H9 (cell line): Measurements from ENCODE around the gene GOLGA6L24. TPM values are rescaled to one million over a fixed set of nuclear protein-coding genes. Genes with fewer than 3 reads are reported as not detected.
"Not testable (repeated sequence)": the region's sequence is repeated elsewhere in the genome, so short reads cannot be mapped to it uniquely, and the experiment has no call there.

ENCODE experiments used
- DNase-seq: peaks from one replicate; pipeline ENCODE4 v3.0.0-alpha.2; 2017
- H2AFZ ChIP-seq: one replicate; pipeline ENCODE4 v1.6.1; 2013; ENCODE audit warnings: mild to moderate bottlenecking, low read length, control low read depth, moderate library complexity
- H2AK5ac ChIP-seq: 2 replicates; pipeline ENCODE4 v1.6.1; 2013; ENCODE audit warnings: low read length, control low read depth, mixed read lengths; ENCODE audit not compliant: insufficient read length
- H2BK120ac ChIP-seq: one replicate; pipeline ENCODE4 v1.6.1; 2013; ENCODE audit warnings: low read depth, mild to moderate bottlenecking, low read length, control low read depth, inconsistent platforms; ENCODE audit not compliant: poor library complexity, severe bottlenecking
- H2BK12ac ChIP-seq: 2 replicates; pipeline ENCODE4 v1.6.1; 2013; ENCODE audit warnings: low read length, control low read depth, mixed read lengths, low read depth; ENCODE audit not compliant: insufficient read length
- H2BK15ac ChIP-seq: 2 replicates; pipeline ENCODE4 v1.6.1; 2013; ENCODE audit warnings: low read depth, low read length, control low read depth
- H2BK20ac ChIP-seq: one replicate; pipeline ENCODE4 v1.6.1; 2013; ENCODE audit warnings: low read depth, mild to moderate bottlenecking, low read length, control low read depth, inconsistent platforms; ENCODE audit not compliant: poor library complexity, severe bottlenecking
- H2BK5ac ChIP-seq: 2 replicates; pipeline ENCODE4 v1.6.1; 2013; ENCODE audit warnings: low read length, control low read depth, mixed read lengths; ENCODE audit not compliant: insufficient read length
- H3K14ac ChIP-seq: 2 replicates; pipeline ENCODE4 v1.6.1; 2013; ENCODE audit warnings: low read length, control low read depth; ENCODE audit not compliant: insufficient read depth
- H3K18ac ChIP-seq: 2 replicates; pipeline ENCODE4 v1.6.1; 2013; ENCODE audit warnings: low read depth, mild to moderate bottlenecking, mixed read lengths, low read length, control low read depth; ENCODE audit not compliant: insufficient read length
- H3K23ac ChIP-seq: 2 replicates; pipeline ENCODE4 v1.6.1; 2013; ENCODE audit warnings: low read length, control low read depth, mixed read lengths, low read depth; ENCODE audit not compliant: insufficient read length
- H3K23me2 ChIP-seq: 2 replicates; pipeline ENCODE4 v1.6.1; 2013; ENCODE audit warnings: low read depth, mild to moderate bottlenecking, mixed read lengths, low read length, control low read depth; ENCODE audit not compliant: insufficient read length, poor library complexity, severe bottlenecking
- H3K27ac ChIP-seq: 2 replicates; pipeline ENCODE4 v1.5.1; 2013; ENCODE audit warnings: low read length, control low read depth, mixed read lengths, low read depth; ENCODE audit not compliant: insufficient read length
- H3K27me3 ChIP-seq: 2 replicates; pipeline ENCODE4 v1.6.1; 2013; ENCODE audit warnings: low read length, control low read depth, inconsistent platforms; ENCODE audit not compliant: insufficient read depth
- H3K4ac ChIP-seq: 2 replicates; pipeline ENCODE4 v1.6.1; 2013; ENCODE audit warnings: low read depth, mild to moderate bottlenecking, control low read depth, inconsistent platforms, low read length, moderate library complexity
- H3K4me1 ChIP-seq: 2 replicates; pipeline ENCODE4 v1.6.1; 2013; ENCODE audit warnings: low read length, control low read depth, inconsistent platforms; ENCODE audit not compliant: insufficient read depth
- H3K4me2 ChIP-seq: 2 replicates; pipeline ENCODE4 v1.6.1; 2013; ENCODE audit warnings: low read length, control low read depth, mixed read lengths; ENCODE audit not compliant: insufficient read length, insufficient read depth
- H3K56ac ChIP-seq: 2 replicates; pipeline ENCODE4 v1.6.1; 2013; ENCODE audit warnings: low read depth, mild to moderate bottlenecking, mixed read lengths, low read length, control low read depth; ENCODE audit not compliant: insufficient read length
- H3K79me1 ChIP-seq: 2 replicates; pipeline ENCODE4 v1.6.1; 2013; ENCODE audit warnings: low read depth, mild to moderate bottlenecking, moderate library complexity, low read length, control low read depth, inconsistent platforms; ENCODE audit not compliant: insufficient read depth, poor library complexity, severe bottlenecking
- H3K79me2 ChIP-seq: 2 replicates; pipeline ENCODE4 v1.6.1; 2013; ENCODE audit warnings: low read length, control low read depth, inconsistent platforms; ENCODE audit not compliant: insufficient read depth
- H3K9ac ChIP-seq: 2 replicates; pipeline ENCODE4 v1.6.1; 2013; ENCODE audit warnings: low read length, control low read depth, mixed read lengths; ENCODE audit not compliant: insufficient read length; ENCODE audit errors: extremely low read depth
- H3K9me3 ChIP-seq: one replicate; pipeline ENCODE4 v1.6.1; 2013; ENCODE audit warnings: low read depth, low read length, inconsistent platforms; ENCODE audit not compliant: control insufficient read depth
- H3T11ph ChIP-seq: one replicate; pipeline ENCODE4 v1.6.1; 2013; ENCODE audit warnings: mild to moderate bottlenecking, low read length, control low read depth, inconsistent platforms
- H4K20me1 ChIP-seq: one replicate; pipeline ENCODE4 v1.6.1; 2013; ENCODE audit not compliant: control insufficient read depth, insufficient read length, insufficient read depth
- H4K5ac ChIP-seq: 2 replicates; pipeline ENCODE4 v1.6.1; 2013; ENCODE audit warnings: low read depth, mild to moderate bottlenecking, mixed read lengths, low read length, control low read depth; ENCODE audit not compliant: insufficient read length
- H4K8ac ChIP-seq: replicated peaks from 2 replicates; pipeline ENCODE4 v1.6.1; 2013; ENCODE audit warnings: low read length, control low read depth, mixed read lengths, low read depth; ENCODE audit not compliant: insufficient read length
- H4K91ac ChIP-seq: 2 replicates; pipeline ENCODE4 v1.6.1; 2013; ENCODE audit warnings: low read depth, mild to moderate bottlenecking, moderate library complexity, mixed read lengths, low read length, control low read depth; ENCODE audit not compliant: insufficient read length
- H3K27ac Mint-ChIP-seq, 3 experiments: 2 replicates in 2 of 3; 3 replicates in 1 of 3; pipeline ENCODE4 v1.8.0; 2020 to 2021; ENCODE audit warnings: mixed read lengths in 3 of 3, mild to moderate bottlenecking in 1 of 3, moderate library complexity in 1 of 3
- H3K27me3 Mint-ChIP-seq: 2 replicates; pipeline ENCODE4 v1.8.0; 2021; ENCODE audit warnings: low read depth, mild to moderate bottlenecking, moderate library complexity, mixed read lengths
- H3K36me3 Mint-ChIP-seq, 3 experiments: 2 replicates in 2 of 3; 3 replicates in 1 of 3; pipeline ENCODE4 v1.8.0; 2020 to 2021; ENCODE audit warnings: low read depth in 3 of 3, mixed read lengths in 3 of 3; ENCODE audit not compliant: insufficient read depth in 1 of 3
- H3K4me1 Mint-ChIP-seq, 2 experiments: 2 replicates each; pipeline ENCODE4 v1.8.0; 2020; ENCODE audit warnings: mixed read lengths in 2 of 2
- H3K4me3 Mint-ChIP-seq, 2 experiments: 2 replicates in 1 of 2; 3 replicates in 1 of 2; pipeline ENCODE4 v1.8.0; 2020 to 2021; ENCODE audit warnings: mild to moderate bottlenecking in 2 of 2, mixed read lengths in 2 of 2, moderate library complexity in 1 of 2
- H3K9me3 Mint-ChIP-seq, 2 experiments: 2 replicates in 1 of 2; 3 replicates in 1 of 2; pipeline ENCODE4 v1.8.0; 2020; ENCODE audit warnings: mild to moderate bottlenecking in 2 of 2, mixed read lengths in 2 of 2, moderate library complexity in 1 of 2
- WGBS: extraction: QIAGEN DNeasy Blood & Tissue Kit; methylation state at CpG from one replicate; pipeline ENCODE4 v1.1.7; 2013; ENCODE audit warnings: missing lambda C conversion rate, low lambda C conversion rate, mixed read lengths; ENCODE audit not compliant: insufficient read length; ENCODE audit errors: extremely low coverage; 5-methylcytosine and 5-hydroxymethylcytosine counted together
- total RNA-seq: library from RNA; stranded (reverse); gene quantifications from 2 replicates; pipeline ENCODE4 v1.2.1, GENCODE V29; 2021

GOLGA6L24 gene
- total RNA-seq, 1 experiment from 2014 or later, result not detected

- not testable (repeated sequence) for H3K14ac ChIP-seq, H3K79me2 ChIP-seq
These were observed 39.8 kb downstream of the GOLGA6L24 start for GRCh38 chr15:28318122-28318521.

DNA sequence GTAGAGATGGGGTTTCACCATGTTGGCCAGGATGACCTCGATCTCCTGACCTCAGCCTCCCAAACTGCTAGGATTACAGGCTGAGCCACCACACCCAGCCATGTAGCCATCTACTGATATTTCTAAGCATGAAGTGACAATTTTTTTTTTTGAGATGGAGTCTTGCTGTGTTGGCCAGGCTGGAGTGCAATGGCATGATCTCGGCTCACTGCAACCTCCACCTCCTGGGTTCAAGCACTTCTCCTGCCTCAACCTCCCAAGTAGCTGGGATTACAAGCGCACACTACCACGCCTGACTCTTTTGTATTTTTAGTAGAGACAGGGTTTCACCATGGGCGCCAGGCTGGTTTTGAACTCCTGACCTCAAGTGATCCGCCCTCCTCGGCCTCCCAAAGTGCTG, 40.9 kb downstream of the GOLGA6L24 start:
- not testable (repeated sequence) for H3K27me3 Mint-ChIP-seq, H3K18ac ChIP-seq, H2BK5ac ChIP-seq, H3K4me1 Mint-ChIP-seq, H2BK12ac ChIP-seq, H4K5ac ChIP-seq, H3K4ac ChIP-seq, H2AK5ac ChIP-seq, H3K9ac ChIP-seq, H3K23me2 ChIP-seq, H3K4me2 ChIP-seq, H4K20me1 ChIP-seq, H4K91ac ChIP-seq, H3K14ac ChIP-seq, H2AFZ ChIP-seq, H3K27me3 ChIP-seq, H3K9me3 ChIP-seq, H2BK120ac ChIP-seq, H3K4me1 ChIP-seq, H3K23ac ChIP-seq, H3K79me2 ChIP-seq, H3K27ac Mint-ChIP-seq, H3K27ac ChIP-seq, H2BK15ac ChIP-seq, H3K79me1 ChIP-seq, H2BK20ac ChIP-seq, DNase-seq, H3K9me3 Mint-ChIP-seq, H3T11ph ChIP-seq, H3K4me3 Mint-ChIP-seq, H3K56ac ChIP-seq, H4K8ac ChIP-seq
- no CpG with 5 or more reads among the region's 7 CpGs for WGBS
- peaks cover 40 to 45% (median 45%) of the 10 kb centered on the region in 3 experiments for H3K36me3 Mint-ChIP-seq

More at GRCh38 chr15:28318122-28318521, 39.8 kb downstream of the GOLGA6L24 start:
- not testable (repeated sequence) for H4K5ac ChIP-seq, H2BK15ac ChIP-seq, H2AK5ac ChIP-seq, H3K23me2 ChIP-seq, H3K27me3 Mint-ChIP-seq, H3K4me1 ChIP-seq, H2AFZ ChIP-seq, H3K18ac ChIP-seq, H2BK120ac ChIP-seq, H3T11ph ChIP-seq, DNase-seq, H2BK20ac ChIP-seq, H4K20me1 ChIP-seq, H3K27ac ChIP-seq, H3K27me3 ChIP-seq, H3K23ac ChIP-seq, H2BK5ac ChIP-seq, H3K79me1 ChIP-seq, H3K4ac ChIP-seq, H3K9ac ChIP-seq, H3K4me3 Mint-ChIP-seq, H3K4me2 ChIP-seq, H4K91ac ChIP-seq, H2BK12ac ChIP-seq, H4K8ac ChIP-seq, H3K9me3 ChIP-seq, H3K56ac ChIP-seq, H3K4me1 Mint-ChIP-seq, H3K9me3 Mint-ChIP-seq
- Mint-ChIP-seq H3K27ac (peak overlapping the region in 1 of 3 experiments; percentile 76; a peak in 2 of 7 replicates), H3K36me3 (peaks cover 38 to 43% (median 41%) of the 10 kb centered on the region in 3 experiments)
- no CpG with 5 or more reads among the region's 13 CpGs for WGBS
